ENCODE data around the gene GALNT9. TPM values are rescaled to one million over a fixed set of nuclear protein-coding genes. Genes with fewer than 3 reads are reported as not detected.
"Not testable (repeated sequence)": the region's sequence is repeated elsewhere in the genome, so short reads cannot be mapped to it uniquely, and the experiment has no call there.

GALNT9 gene
- total RNA-seq, 2 experiments from 2014 or later = not detected

GRCh38 chr12:132249689-132250478 lies 79.5 kb downstream of the GALNT9 start:
- DNase-seq = no peak
- Mint-ChIP-seq H3K27me3 (no peaks in the 10 kb centered on the region), H3K4me1 (no peaks in the 10 kb centered on the region), H3K4me3 (no peak overlapping the region), H3K9me3 (no peaks in the 10 kb centered on the region), H3K36me3 (ENCODE audit: low read depth) (no peaks in the 10 kb centered on the region), H3K27ac (no peak overlapping the region)
- POLR2A ChIA-PET = no interaction called here
- CTCF ChIA-PET = no interaction called here

- Mint-ChIP-seq H3K9me3 (peaks cover 3% of the 10 kb centered on the region), H3K4me1 (no peaks in the 10 kb centered on the region), H3K36me3 (ENCODE audit: low read depth) (no peaks in the 10 kb centered on the region), H3K4me3 (no peak overlapping the region), H3K27ac (no peak overlapping the region), H3K27me3 (no peaks in the 10 kb centered on the region)
- ChIA-PET CTCF (no interaction called here), POLR2A (no interaction called here)
- DNase-seq = no peak
Observed at GRCh38 chr12:132248453-132249167, 80.8 kb downstream of the GALNT9 start.

- Mint-ChIP-seq H3K27me3 (no peaks in the 10 kb centered on the region), H3K27ac (no peak overlapping the region), H3K36me3 (ENCODE audit: low read depth) (no peaks in the 10 kb centered on the region), H3K4me1 (no peaks in the 10 kb centered on the region), H3K9me3 (peaks cover 5% of the 10 kb centered on the region), H3K4me3 (no peak overlapping the region)
- DNase-seq = no peak
- ChIA-PET POLR2A (no interaction called here), CTCF (no interaction called here)
Observed at GRCh38 chr12:132247718-132248452, 81.5 kb downstream of the GALNT9 start.

GRCh38 chr12:132246997-132247717 lies 82.2 kb downstream of the GALNT9 start:
- Mint-ChIP-seq H3K9me3 (peaks cover 5% of the 10 kb centered on the region), H3K36me3 (ENCODE audit: low read depth) (no peaks in the 10 kb centered on the region), H3K27ac (no peak overlapping the region), H3K4me1 (no peaks in the 10 kb centered on the region), H3K27me3 (no peaks in the 10 kb centered on the region), H3K4me3 (no peak overlapping the region)
- CTCF ChIA-PET = no interaction called here
- POLR2A ChIA-PET = no interaction called here
- DNase-seq = no peak

- ChIA-PET CTCF (no interaction called here), POLR2A (no interaction called here)
- Mint-ChIP-seq H3K36me3 (ENCODE audit: low read depth) (no peaks in the 10 kb centered on the region), H3K27me3 (no peaks in the 10 kb centered on the region), H3K4me3 (no peak overlapping the region), H3K4me1 (no peaks in the 10 kb centered on the region), H3K27ac (no peak overlapping the region), H3K9me3 (peaks cover 5% of the 10 kb centered on the region)
- DNase-seq = no peak
Observed at GRCh38 chr12:132245521-132246101, 83.8 kb downstream of the GALNT9 start.

- POLR2A ChIA-PET = no interaction called here
- CTCF ChIA-PET = no interaction called here
Observed at GRCh38 chr12:132244724-132245295, 84.6 kb downstream of the GALNT9 start.

GRCh38 chr12:132243596-132244310 lies 85.6 kb downstream of the GALNT9 start:
- H3K36me3 Mint-ChIP-seq (ENCODE audit: low read depth) = no peaks in the 10 kb centered on the region
- H3K9me3 Mint-ChIP-seq = peaks cover 14% of the 10 kb centered on the region
- H3K4me3 Mint-ChIP-seq = no peak overlapping the region
- H3K27me3 Mint-ChIP-seq = no peaks in the 10 kb centered on the region
- ChIA-PET CTCF (no interaction called here), POLR2A (no interaction called here)
- no peaks in the 10 kb centered on the region for H3K4me1 Mint-ChIP-seq
- DNase-seq = no peak
- H3K27ac Mint-ChIP-seq = no peak overlapping the region

More at GRCh38 chr12:132244724-132245295, 84.6 kb downstream of the GALNT9 start:
- no peak for DNase-seq
- no peaks in the 10 kb centered on the region for H3K4me1 Mint-ChIP-seq
- no peak overlapping the region for H3K4me3 Mint-ChIP-seq
- H3K27ac Mint-ChIP-seq = no peak overlapping the region
- peaks cover 5% of the 10 kb centered on the region for H3K9me3 Mint-ChIP-seq
- H3K36me3 Mint-ChIP-seq (ENCODE audit: low read depth) = no peaks in the 10 kb centered on the region
- H3K27me3 Mint-ChIP-seq = no peaks in the 10 kb centered on the region

GRCh38 chr12:132243171-132243570 lies 86.2 kb downstream of the GALNT9 start:
- DNase-seq; CTCF ChIA-PET; H3K4me3 Mint-ChIP-seq; H3K36me3 Mint-ChIP-seq (ENCODE audit: low read depth); H3K27me3 Mint-ChIP-seq; H3K4me1 Mint-ChIP-seq; H3K27ac Mint-ChIP-seq; POLR2A ChIA-PET: not testable (repeated sequence)
- peaks cover 14% of the 10 kb centered on the region for H3K9me3 Mint-ChIP-seq

- H3K36me3 Mint-ChIP-seq (ENCODE audit: low read depth); POLR2A ChIA-PET; H3K27me3 Mint-ChIP-seq; CTCF ChIA-PET; H3K4me3 Mint-ChIP-seq; H3K4me1 Mint-ChIP-seq; H3K27ac Mint-ChIP-seq; DNase-seq: not testable (repeated sequence)
- H3K9me3 Mint-ChIP-seq = peaks cover 14% of the 10 kb centered on the region
Observed at GRCh38 chr12:132240669-132241007, 88.8 kb downstream of the GALNT9 start.

GRCh38 chr12:132239796-132240668 lies 89.4 kb downstream of the GALNT9 start:
- Mint-ChIP-seq H3K27ac (no peak overlapping the region), H3K36me3 (ENCODE audit: low read depth) (no peaks in the 10 kb centered on the region), H3K9me3 (peaks cover 14% of the 10 kb centered on the region), H3K27me3 (no peaks in the 10 kb centered on the region), H3K4me3 (no peak overlapping the region), H3K4me1 (no peaks in the 10 kb centered on the region)
- no peak for DNase-seq
- POLR2A ChIA-PET = no interaction called here
- CTCF ChIA-PET = no interaction called here

- ChIA-PET CTCF (no interaction called here), POLR2A (no interaction called here)
- no peak for DNase-seq
- no peaks in the 10 kb centered on the region for H3K36me3 Mint-ChIP-seq (ENCODE audit: low read depth)
- no peak overlapping the region for H3K27ac Mint-ChIP-seq
- H3K4me1 Mint-ChIP-seq = no peaks in the 10 kb centered on the region
- H3K27me3 Mint-ChIP-seq = no peaks in the 10 kb centered on the region
- peaks cover 14% of the 10 kb centered on the region for H3K9me3 Mint-ChIP-seq
- H3K4me3 Mint-ChIP-seq = no peak overlapping the region
Observed at GRCh38 chr12:132239392-132239791, 90.0 kb downstream of the GALNT9 start.

- Mint-ChIP-seq H3K36me3 (ENCODE audit: low read depth) (no peaks in the 10 kb centered on the region), H3K27ac (no peak overlapping the region), H3K9me3 (peaks cover 13% of the 10 kb centered on the region), H3K27me3 (no peaks in the 10 kb centered on the region), H3K4me1 (no peaks in the 10 kb centered on the region), H3K4me3 (no peak overlapping the region)
- DNase-seq = no peak
- CTCF ChIA-PET = no interaction called here
- POLR2A ChIA-PET = no interaction called here
Observed at GRCh38 chr12:132238884-132239283, 90.5 kb downstream of the GALNT9 start.

All from activated CD4-positive, alpha-beta memory T cell treated with anti-CD3 and anti-CD28 coated beads, Interleukin-2, amount 10 ng/mL, durations not matched to agents 7 days and 5 days (primary cell).